Stomach smooth muscle (tissue), 2 donors: ENCODE results near the gene IKZF1.

ENCODE experiments used
- H3K27ac ChIP-seq: one replicate; pipeline ENCODE4 v1.7.0; 2013; ENCODE audit warnings: mild to moderate bottlenecking, low read length, inconsistent platforms
- H3K27me3 ChIP-seq, 2 donors: one replicate each; pipeline ENCODE4 v1.7.0; 2013; ENCODE audit warnings: low read length in 2 of 2; ENCODE audit not compliant: insufficient read depth in 2 of 2, control insufficient read depth in 1 of 2
- H3K36me3 ChIP-seq, 2 donors: one replicate each; pipeline ENCODE4 v1.7.0; 2013; ENCODE audit warnings: low read length in 2 of 2; ENCODE audit not compliant: control insufficient read depth in 2 of 2, insufficient read depth in 2 of 2
- H3K4me1 ChIP-seq: one replicate; pipeline ENCODE4 v1.7.0; 2013; ENCODE audit warnings: low read length; ENCODE audit not compliant: control insufficient read depth, insufficient read depth
- H3K4me3 ChIP-seq, 2 donors: one replicate each; pipeline ENCODE4 v1.7.0; 2013; ENCODE audit warnings: low read length in 2 of 2
- H3K9ac ChIP-seq, 2 donors: one replicate each; pipeline ENCODE4 v1.7.0; 2013; ENCODE audit warnings: low read length in 2 of 2, mild to moderate bottlenecking in 1 of 2
- H3K9me3 ChIP-seq, 2 donors: one replicate each; pipeline ENCODE4 v1.7.0; 2013; ENCODE audit warnings: low read length in 2 of 2; ENCODE audit not compliant: control insufficient read depth in 2 of 2
- donor health status: healthy.
- donor health status: Pancreatic carcinoma.

Gene IKZF1

GRCh38 chr7:50357426-50357825 lies 52.9 kb downstream of the IKZF1 start:
- no peaks in the 10 kb centered on the region for H3K9me3 ChIP-seq
- H3K36me3 ChIP-seq = no peaks in the 10 kb centered on the region
- H3K4me3 ChIP-seq = no peak overlapping the region
- peaks cover 0 to 2% of the 10 kb centered on the region in 2 donors for H3K27me3 ChIP-seq
- H3K4me1 ChIP-seq = no peaks in the 10 kb centered on the region
- H3K9ac ChIP-seq = no peak overlapping the region
- no peak overlapping the region for H3K27ac ChIP-seq

- Histone ChIP-seq H3K27me3 (peaks cover 0 to 2% of the 10 kb centered on the region in 2 donors), H3K27ac (no peak overlapping the region), H3K9me3 (no peaks in the 10 kb centered on the region), H3K4me1 (no peaks in the 10 kb centered on the region), H3K36me3 (no peaks in the 10 kb centered on the region), H3K4me3 (no peak overlapping the region), H3K9ac (no peak overlapping the region)
These were observed 53.7 kb downstream of the IKZF1 start for GRCh38 chr7:50358041-50358705.

GRCh38 chr7:50358779-50359178 lies 54.3 kb downstream of the IKZF1 start:
- Histone ChIP-seq H3K36me3 (no peaks in the 10 kb centered on the region), H3K9me3 (no peaks in the 10 kb centered on the region), H3K9ac (no peak overlapping the region), H3K27me3 (peaks cover 0 to 2% of the 10 kb centered on the region in 2 donors), H3K4me1 (no peaks in the 10 kb centered on the region), H3K4me3 (no peak overlapping the region), H3K27ac (no peak overlapping the region)

GRCh38 chr7:50359258-50359994 lies 54.9 kb downstream of the IKZF1 start:
- Histone ChIP-seq H3K36me3 (no peaks in the 10 kb centered on the region), H3K27ac (no peak overlapping the region), H3K9me3 (no peaks in the 10 kb centered on the region), H3K9ac (no peak overlapping the region), H3K4me3 (no peak overlapping the region), H3K4me1 (no peaks in the 10 kb centered on the region), H3K27me3 (peaks cover 0 to 2% of the 10 kb centered on the region in 2 donors)

- no peak overlapping the region for H3K27ac ChIP-seq
- H3K4me3 ChIP-seq = no peak overlapping the region
- H3K36me3 ChIP-seq = no peaks in the 10 kb centered on the region
- no peak overlapping the region for H3K9ac ChIP-seq
- H3K9me3 ChIP-seq = no peaks in the 10 kb centered on the region
- no peaks in the 10 kb centered on the region for H3K27me3 ChIP-seq
- no peaks in the 10 kb centered on the region for H3K4me1 ChIP-seq
These were observed 55.7 kb downstream of the IKZF1 start for GRCh38 chr7:50359995-50360925.

- Histone ChIP-seq H3K4me3 (no peak overlapping the region), H3K27me3 (no peaks in the 10 kb centered on the region), H3K36me3 (no peaks in the 10 kb centered on the region), H3K4me1 (no peaks in the 10 kb centered on the region), H3K9ac (no peak overlapping the region), H3K9me3 (no peaks in the 10 kb centered on the region), H3K27ac (no peak overlapping the region)
These were observed 57.6 kb downstream of the IKZF1 start for GRCh38 chr7:50362142-50362541.

GRCh38 chr7:50362712-50363282 lies 58.3 kb downstream of the IKZF1 start:
- Histone ChIP-seq H3K9ac (no peak overlapping the region), H3K36me3 (no peaks in the 10 kb centered on the region), H3K9me3 (no peaks in the 10 kb centered on the region), H3K27ac (no peak overlapping the region), H3K4me3 (no peak overlapping the region), H3K27me3 (no peaks in the 10 kb centered on the region), H3K4me1 (no peaks in the 10 kb centered on the region)

GRCh38 chr7:50363327-50364060 lies 59.0 kb downstream of the IKZF1 start:
- Histone ChIP-seq H3K9me3 (peaks cover 0 to 2% of the 10 kb centered on the region in 2 donors), H3K4me3 (no peak overlapping the region), H3K27me3 (no peaks in the 10 kb centered on the region), H3K9ac (no peak overlapping the region), H3K4me1 (no peaks in the 10 kb centered on the region), H3K36me3 (no peaks in the 10 kb centered on the region), H3K27ac (no peak overlapping the region)

GRCh38 chr7:50364645-50365044 lies 60.1 kb downstream of the IKZF1 start:
- H3K4me1 ChIP-seq = no peaks in the 10 kb centered on the region
- H3K27ac ChIP-seq = no peak overlapping the region
- no peak overlapping the region for H3K4me3 ChIP-seq
- no peak overlapping the region for H3K9ac ChIP-seq
- H3K27me3 ChIP-seq = no peaks in the 10 kb centered on the region
- no peaks in the 10 kb centered on the region for H3K36me3 ChIP-seq
- peaks cover 2 to 6% of the 10 kb centered on the region in 2 donors for H3K9me3 ChIP-seq

GRCh38 chr7:50366311-50366710 lies 61.8 kb downstream of the IKZF1 start:
- Histone ChIP-seq H3K27me3 (no peaks in the 10 kb centered on the region), H3K9me3 (peaks cover 2 to 6% of the 10 kb centered on the region in 2 donors), H3K4me1 (no peaks in the 10 kb centered on the region), H3K9ac (no peak overlapping the region), H3K4me3 (no peak overlapping the region), H3K36me3 (no peaks in the 10 kb centered on the region), H3K27ac (no peak overlapping the region)
